Measurements from ENCODE around the gene TERT.

TERT gene

GRCh38 chr5:1241509-1242080 lies 53.3 kb downstream of the TERT start:
- H3K4me3 ChIP-seq: no peak overlapping the region
- intact Hi-C loops (cut with DNase I; ENCODE audit: low total_unique reads): no loop called here

GRCh38 chr5:1240496-1241260 lies 54.2 kb downstream of the TERT start:
- Histone ChIP-seq H3K27me3 (peaks cover 0 to 27% of the 10 kb centered on the region in 2 donors), H3K9me3 (peaks cover 0 to 10% (median 10%) of the 10 kb centered on the region in 3 donors), H3K27ac (no peak overlapping the region), H3K36me3 (no peaks in the 10 kb centered on the region), H3K4me1 (no peaks in the 10 kb centered on the region), H3K4me3 (no peak overlapping the region)
- DNase-seq: no peak
- intact Hi-C loops (cut with DNase I; ENCODE audit: low total_unique reads): no loop called here
- no peak for TF ChIP-seq CTCF (IDR thresholded peaks at IDR 0.05)

More at GRCh38 chr5:1241509-1242080, 53.3 kb downstream of the TERT start:
- Histone ChIP-seq H3K36me3 (no peaks in the 10 kb centered on the region), H3K9me3 (peaks cover 0 to 2% (median 1%) of the 10 kb centered on the region in 3 donors), H3K27ac (no peak overlapping the region), H3K27me3 (peaks cover 0 to 36% of the 10 kb centered on the region in 2 donors), H3K4me1 (no peaks in the 10 kb centered on the region)
- no peak for TF ChIP-seq CTCF (IDR thresholded peaks at IDR 0.05)
- DNase-seq: no peak

GRCh38 chr5:1239505-1240251 lies 55.2 kb downstream of the TERT start:
- DNase-seq: no peak
- Histone ChIP-seq H3K9me3 (peaks cover 0 to 20% (median 19%) of the 10 kb centered on the region in 3 donors), H3K27me3 (peaks cover 0 to 17% of the 10 kb centered on the region in 2 donors), H3K4me1 (no peaks in the 10 kb centered on the region), H3K4me3 (no peak overlapping the region), H3K27ac (no peak overlapping the region), H3K36me3 (no peaks in the 10 kb centered on the region)
- no peak for TF ChIP-seq CTCF (IDR thresholded peaks at IDR 0.05)
- intact Hi-C loops (cut with DNase I; ENCODE audit: low total_unique reads): no loop called here

- Histone ChIP-seq H3K36me3 (no peaks in the 10 kb centered on the region), H3K27ac (no peak overlapping the region), H3K27me3 (peaks cover 0 to 19% of the 10 kb centered on the region in 2 donors), H3K9me3 (peaks cover 0 to 28% (median 27%) of the 10 kb centered on the region in 3 donors), H3K4me1 (no peaks in the 10 kb centered on the region), H3K4me3 (no peak overlapping the region)
- TF ChIP-seq CTCF (IDR thresholded peaks at IDR 0.05): no peak
- no peak for DNase-seq
- intact Hi-C loops (cut with DNase I; ENCODE audit: low total_unique reads): no loop called here
Observed at GRCh38 chr5:1235838-1236237, 59.0 kb downstream of the TERT start.

- peaks cover 0 to 23% of the 10 kb centered on the region in 2 donors for H3K27me3 ChIP-seq
- no peak overlapping the region for H3K4me3 ChIP-seq
- intact Hi-C loops (cut with DNase I; ENCODE audit: low total_unique reads): no loop called here
- H3K27ac ChIP-seq: no peak overlapping the region
- DNase-seq: no peak
- no peaks in the 10 kb centered on the region for H3K36me3 ChIP-seq
- H3K9me3 ChIP-seq: peaks cover 0 to 28% (median 27%) of the 10 kb centered on the region in 3 donors
- no peak for TF ChIP-seq CTCF (IDR thresholded peaks at IDR 0.05)
- no peaks in the 10 kb centered on the region for H3K4me1 ChIP-seq
Observed at GRCh38 chr5:1235379-1235778, 59.5 kb downstream of the TERT start.
